Suprapubic skin (tissue), 4 donors: Measurements from ENCODE around the gene WWP2.

Source experiments
- EP300 ChIP-seq: sonication (generic); formaldehyde crosslinking; IDR thresholded peaks from one replicate; pipeline ENCODE4 v1.6.1; 2017; ENCODE audit warnings: antibody characterized with exemption
- POLR2A ChIP-seq, 2 donors: fragments of 450-650 bp; IDR thresholded peaks; one replicate each; pipeline ENCODE4 v1.6.1; 2017; ENCODE audit warnings: antibody characterized with exemption in 2 of 2, mild to moderate bottlenecking in 2 of 2, moderate library complexity in 2 of 2
- POLR2AphosphoS5 ChIP-seq, 3 donors: sonication (generic); formaldehyde crosslinking; IDR thresholded peaks; one replicate each; pipeline ENCODE4 v1.6.1; 2017; ENCODE audit warnings: antibody characterized with exemption in 3 of 3
- TF ChIP-seq, protein P1 (sequence below), 2 donors: fragments of 200-600 bp in 1 of 2; fragments of 450-650 bp in 1 of 2; sonication (generic) in 1 of 2; IDR thresholded peaks; one replicate each; pipeline ENCODE4 v1.5.1; 2016 to 2019; ENCODE audit warnings: antibody characterized with exemption in 2 of 2, mild to moderate bottlenecking in 1 of 2, moderate library complexity in 1 of 2

DNA sequence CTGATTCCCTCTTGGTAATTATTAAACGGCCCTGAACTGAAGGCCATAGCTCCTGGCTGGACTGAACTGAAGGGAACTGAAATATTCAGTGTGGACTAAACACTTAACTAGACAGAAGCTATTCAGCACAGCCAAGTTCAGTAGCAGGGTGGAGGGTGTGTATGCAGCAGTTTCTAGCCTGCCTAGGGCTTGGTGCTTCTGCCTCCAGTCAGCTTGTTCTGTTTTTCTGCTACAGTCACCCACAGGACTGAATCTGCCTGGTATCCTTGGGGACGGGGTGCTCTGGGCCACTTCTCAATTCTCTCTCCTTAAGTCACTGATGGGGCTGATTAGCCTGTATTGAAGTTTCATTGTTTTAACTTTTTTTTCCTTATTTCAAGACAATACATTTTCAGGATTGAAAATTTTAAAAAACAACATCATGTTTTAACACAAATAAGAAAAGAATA lies 77.1 kb downstream of the WWP2 start:
- TF ChIP-seq POLR2A (IDR thresholded peaks at IDR 0.05) (no peak), EP300 (no peak), POLR2AphosphoS5 (IDR thresholded peaks at IDR 0.05) (no peak)
- TF ChIP-seq, protein P1, sequence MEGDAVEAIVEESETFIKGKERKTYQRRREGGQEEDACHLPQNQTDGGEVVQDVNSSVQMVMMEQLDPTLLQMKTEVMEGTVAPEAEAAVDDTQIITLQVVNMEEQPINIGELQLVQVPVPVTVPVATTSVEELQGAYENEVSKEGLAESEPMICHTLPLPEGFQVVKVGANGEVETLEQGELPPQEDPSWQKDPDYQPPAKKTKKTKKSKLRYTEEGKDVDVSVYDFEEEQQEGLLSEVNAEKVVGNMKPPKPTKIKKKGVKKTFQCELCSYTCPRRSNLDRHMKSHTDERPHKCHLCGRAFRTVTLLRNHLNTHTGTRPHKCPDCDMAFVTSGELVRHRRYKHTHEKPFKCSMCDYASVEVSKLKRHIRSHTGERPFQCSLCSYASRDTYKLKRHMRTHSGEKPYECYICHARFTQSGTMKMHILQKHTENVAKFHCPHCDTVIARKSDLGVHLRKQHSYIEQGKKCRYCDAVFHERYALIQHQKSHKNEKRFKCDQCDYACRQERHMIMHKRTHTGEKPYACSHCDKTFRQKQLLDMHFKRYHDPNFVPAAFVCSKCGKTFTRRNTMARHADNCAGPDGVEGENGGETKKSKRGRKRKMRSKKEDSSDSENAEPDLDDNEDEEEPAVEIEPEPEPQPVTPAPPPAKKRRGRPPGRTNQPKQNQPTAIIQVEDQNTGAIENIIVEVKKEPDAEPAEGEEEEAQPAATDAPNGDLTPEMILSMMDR (IDR thresholded peaks at IDR 0.05), result no peak
